Stimulated activated CD4-positive, alpha-beta T cell treated with anti-CD3 and anti-CD28 coated beads, Interleukin-4, amount 100 ng/mL, for 1 hour (primary cell): ENCODE measurements around the gene CLEC18A.
"Not testable (repeated sequence)": the region's sequence is repeated elsewhere in the genome, so short reads cannot be mapped to it uniquely, and the experiment has no call there.

ENCODE experiments used
- DNase-seq: peaks from one replicate; pipeline ENCODE4 v3.0.0-alpha.2; 2020

The CLEC18A gene

GRCh38 chr16:69931631-69932030, 19.5 kb upstream of the CLEC18A start:
- no peak for DNase-seq

- no peak for DNase-seq
Observed at GRCh38 chr16:69932228-69932627, 18.9 kb upstream of the CLEC18A start.

DNA sequence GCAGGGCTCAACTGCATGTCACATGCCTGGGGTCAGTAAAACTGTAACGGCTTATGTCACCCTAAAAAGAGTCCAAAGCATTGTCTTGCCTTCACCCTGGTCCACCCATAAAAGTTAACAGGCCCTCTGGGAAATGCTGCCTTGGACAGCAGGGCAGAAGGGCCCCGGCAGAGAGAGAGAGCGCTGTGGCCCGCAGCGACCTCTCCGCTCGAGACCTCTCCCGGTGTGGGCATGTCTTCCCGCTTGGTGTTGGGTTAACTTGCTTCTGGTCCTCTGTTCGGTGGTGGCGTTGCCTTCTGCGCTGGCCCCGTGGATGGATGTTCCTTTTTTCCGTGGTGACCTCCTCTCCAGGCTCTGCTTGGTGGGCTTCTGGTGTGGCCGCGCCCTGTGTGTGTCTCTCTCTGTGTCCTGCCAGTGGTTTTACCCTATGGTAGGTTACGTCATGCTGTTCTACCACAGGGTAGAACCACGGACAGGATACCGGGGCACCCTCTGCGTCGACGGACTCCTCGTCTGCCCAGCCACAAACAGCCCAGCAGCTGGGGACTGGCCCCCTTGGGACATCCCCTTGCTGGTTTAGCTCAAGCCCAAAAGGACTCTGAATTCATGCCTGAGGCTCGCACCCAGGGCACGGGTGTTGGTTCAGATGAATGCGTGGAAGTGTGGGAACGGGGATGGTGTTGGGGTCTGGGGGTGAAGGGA, 18.3 kb upstream of the CLEC18A start:
- DNase-seq, result no peak

- DNase-seq, result no peak
Observed at GRCh38 chr16:69934044-69934443, 17.1 kb upstream of the CLEC18A start.

DNA sequence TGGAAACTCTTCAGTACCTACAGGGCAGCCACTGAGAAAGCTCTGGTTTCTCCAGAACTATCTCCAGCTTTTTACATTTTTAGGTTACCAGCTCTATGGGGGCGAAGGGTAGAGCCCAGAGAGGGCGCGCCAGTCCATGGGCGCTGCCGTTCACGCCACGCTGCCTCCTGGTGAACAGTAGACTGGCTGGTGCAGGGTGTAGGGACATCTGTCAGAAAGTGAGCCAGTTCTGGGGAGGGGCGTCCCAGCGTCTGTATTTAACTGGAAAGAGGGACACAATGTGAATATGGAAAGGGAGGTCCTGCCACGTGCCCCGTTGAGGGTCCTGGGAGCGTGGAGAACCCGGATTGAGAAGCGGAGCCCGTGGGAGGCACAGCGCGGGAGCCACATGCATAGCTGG, 16.4 kb upstream of the CLEC18A start:
- no peak for DNase-seq

- DNase-seq, result no peak
Observed at GRCh38 chr16:69935278-69935711, 15.8 kb upstream of the CLEC18A start.

- DNase-seq, result no peak
Observed at GRCh38 chr16:69935740-69936139, 15.4 kb upstream of the CLEC18A start.

DNA sequence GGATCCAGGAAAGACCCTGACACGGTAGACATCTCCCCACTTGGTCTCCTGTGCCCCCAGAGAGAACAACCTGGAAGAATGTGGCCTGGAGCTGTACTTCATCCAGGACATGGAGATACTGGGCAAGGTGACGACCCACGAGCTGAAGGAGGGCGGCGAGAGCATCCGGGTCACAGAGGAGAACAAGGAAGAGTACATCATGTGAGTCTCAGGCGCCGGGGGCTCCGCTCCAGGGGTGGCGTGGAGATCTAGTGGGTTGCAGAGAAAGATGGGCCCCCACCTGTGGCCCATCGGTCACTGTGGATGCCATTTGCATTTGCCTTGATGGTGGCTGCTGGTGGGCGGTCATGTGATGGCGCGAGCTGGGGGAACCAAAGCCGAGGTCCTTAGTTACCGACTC, 14.9 kb upstream of the CLEC18A start:
- DNase-seq, result no peak

- DNase-seq, result no peak
Observed at GRCh38 chr16:69936751-69937211, 14.4 kb upstream of the CLEC18A start.

DNA sequence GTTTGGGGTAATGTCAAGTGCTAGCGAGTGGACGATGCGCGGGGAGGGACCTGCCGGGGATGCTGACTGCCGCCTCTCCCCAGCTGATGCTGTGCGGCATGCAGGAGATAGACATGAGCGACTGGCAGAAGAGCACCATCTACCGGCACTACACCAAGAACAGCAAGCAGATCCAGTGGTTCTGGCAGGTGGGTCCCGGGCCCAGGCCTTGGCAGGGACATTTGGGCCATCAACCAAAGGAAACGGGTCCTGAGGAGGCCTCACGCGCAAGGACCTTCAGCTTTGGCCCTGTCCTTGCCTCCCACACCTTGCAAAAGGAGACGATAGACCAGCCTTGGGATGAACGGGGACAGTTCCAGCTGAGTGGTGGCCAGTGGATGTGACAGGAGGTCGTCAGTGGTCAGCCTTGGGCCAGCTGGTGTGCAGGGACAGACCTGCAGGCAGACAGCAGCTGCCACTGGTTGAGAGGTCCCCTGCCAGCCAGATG, 13.6 kb upstream of the CLEC18A start:
- no peak for DNase-seq

DNA sequence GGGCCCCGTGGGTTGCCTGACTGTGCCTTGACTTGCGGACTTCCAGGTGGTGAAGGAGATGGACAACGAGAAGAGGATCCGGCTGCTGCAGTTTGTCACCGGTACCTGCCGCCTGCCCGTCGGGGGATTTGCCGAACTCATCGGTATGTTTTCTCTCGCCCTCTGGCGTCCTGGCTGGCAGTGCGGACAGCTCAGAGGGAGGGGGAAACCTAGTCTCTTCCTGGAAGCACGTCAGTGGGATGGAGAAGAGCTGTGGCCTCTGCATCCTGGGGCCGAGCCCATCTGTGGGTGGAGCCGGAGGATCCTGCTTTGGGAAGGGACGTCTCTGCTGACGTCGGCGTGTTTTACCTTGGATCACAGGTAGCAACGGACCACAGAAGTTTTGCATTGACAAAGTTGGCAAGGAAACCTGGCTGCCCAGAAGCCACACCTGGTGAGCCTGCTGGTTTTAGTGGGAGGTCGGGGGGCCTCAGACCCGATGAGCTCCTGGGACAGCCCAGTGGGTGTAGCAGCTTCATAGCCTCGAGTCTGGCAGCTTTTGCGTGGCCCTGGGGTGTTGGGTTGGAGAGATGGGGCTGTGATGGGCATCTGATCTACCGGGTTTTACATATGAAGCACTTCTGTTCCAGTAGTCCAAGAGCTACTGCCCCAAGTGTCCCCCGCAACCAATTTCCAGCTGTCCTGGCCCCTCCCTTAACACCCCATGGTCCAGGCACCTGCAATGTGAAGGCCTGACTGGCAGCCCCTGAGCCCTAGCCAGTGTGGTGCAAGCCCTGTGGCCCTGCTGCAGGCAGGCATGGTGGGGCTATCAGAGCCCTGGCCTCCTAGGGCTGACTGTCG, 11.9 kb upstream of the CLEC18A start:
- DNase-seq, result no peak

DNA sequence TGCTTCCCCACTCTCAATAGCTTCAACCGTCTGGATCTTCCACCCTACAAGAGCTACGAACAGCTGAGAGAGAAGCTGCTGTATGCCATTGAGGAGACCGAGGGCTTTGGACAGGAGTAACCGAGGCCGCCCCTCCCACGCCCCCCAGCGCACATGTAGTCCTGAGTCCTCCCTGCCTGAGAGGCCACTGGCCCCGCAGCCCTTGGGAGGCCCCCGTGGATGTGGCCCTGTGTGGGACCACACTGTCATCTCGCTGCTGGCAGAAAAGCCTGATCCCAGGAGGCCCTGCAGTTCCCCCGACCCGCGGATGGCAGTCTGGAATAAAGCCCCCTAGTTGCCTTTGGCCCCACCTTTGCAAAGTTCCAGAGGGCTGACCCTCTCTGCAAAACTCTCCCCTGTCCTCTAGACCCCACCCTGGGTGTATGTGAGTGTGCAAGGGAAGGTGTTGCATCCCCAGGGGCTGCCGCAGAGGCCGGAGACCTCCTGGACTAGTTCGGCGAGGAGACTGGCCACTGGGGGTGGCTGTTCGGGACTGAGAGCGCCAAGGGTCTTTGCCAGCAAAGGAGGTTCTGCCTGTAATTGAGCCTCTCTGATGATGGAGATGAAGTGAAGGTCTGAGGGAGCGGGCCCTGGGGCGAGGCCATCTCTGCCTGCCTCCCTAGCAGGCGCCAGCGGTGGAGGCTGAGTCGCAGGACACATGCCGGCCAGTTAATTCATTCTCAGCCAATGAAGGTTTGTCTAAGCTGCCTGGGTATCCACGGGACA, 11.1 kb upstream of the CLEC18A start:
- no peak for DNase-seq

DNA sequence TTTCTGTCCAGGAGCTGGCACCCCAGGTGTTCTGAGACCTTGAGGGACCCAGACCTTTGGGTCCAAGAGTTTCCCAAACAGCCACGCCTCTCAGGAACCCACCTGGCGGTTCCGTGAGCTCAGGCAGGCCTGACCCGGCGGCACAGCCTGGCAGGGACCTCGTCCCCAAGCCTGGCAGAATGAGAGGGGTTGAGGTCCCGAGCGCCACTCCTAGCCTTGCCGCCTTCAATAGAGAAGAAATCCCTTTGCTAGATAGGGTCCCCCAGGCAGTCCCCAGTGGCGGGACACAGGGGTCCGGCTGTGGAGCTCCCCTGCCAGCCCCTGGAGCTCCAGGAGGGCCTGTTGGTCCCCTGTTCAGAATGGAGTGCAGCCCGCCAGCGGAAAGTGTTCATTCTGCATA, 10.5 kb upstream of the CLEC18A start:
- DNase-seq, result no peak

GRCh38 chr16:69941251-69942098, 9.7 kb upstream of the CLEC18A start:
- no peak for DNase-seq

DNA sequence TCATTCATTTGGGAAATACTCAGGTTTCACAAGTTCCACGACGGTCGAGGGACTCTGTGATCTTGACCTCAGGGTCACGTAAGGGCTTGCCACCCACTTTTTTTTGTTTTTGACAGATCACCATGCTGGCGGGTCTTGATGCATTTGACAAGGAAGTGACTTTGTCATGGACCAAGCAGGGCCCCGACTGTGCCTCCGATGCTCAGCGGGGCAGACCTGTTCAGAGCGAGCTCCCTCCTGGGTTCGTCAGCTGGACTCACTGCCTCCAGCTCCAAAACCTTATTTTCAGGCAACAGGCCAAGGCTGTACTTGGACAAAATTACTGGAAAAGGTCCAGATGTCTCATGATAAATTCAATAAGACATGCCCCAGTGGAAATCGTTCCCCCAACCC, 9.0 kb upstream of the CLEC18A start:
- DNase-seq, result no peak

- DNase-seq, result no peak
Observed at GRCh38 chr16:69942627-69943170, 8.4 kb upstream of the CLEC18A start.

DNA sequence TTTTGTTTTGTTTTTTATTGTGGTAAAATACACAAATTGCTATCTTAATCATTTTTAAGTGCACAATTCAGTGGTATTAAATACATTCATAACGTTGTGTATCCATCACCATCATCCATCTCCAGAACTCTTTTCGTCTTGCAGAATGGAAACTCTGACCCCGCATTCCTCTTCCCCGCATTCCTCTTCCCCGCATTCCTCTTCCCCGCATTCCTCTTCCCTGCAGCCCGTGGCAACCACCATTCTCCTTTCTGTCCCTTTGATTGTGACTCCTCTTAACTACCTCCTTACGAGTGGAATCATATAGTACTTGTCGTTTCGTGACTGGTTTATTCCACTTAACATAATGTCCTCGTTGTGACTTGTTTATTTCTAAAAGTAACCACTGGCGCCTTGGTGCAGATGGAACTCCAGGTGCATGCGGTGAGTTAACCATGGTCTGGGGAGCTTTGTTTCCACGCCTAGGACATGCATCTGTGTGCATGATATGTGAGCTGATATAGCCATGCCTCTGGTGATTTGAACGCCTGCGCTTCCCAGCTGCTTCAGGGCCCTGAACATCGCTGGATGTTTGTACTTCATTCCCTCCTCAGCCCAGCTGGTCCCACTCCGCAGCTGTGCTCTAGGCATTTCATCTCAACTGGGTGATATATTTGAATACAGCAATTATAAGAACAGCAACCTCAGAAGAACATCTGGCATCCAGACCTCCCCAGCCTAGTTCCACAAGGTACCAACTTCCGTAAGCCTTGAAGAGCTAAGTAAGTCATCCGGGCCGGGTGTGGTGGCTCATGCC, 7.7 kb upstream of the CLEC18A start:
- DNase-seq, result not testable (repeated sequence)

GRCh38 chr16:69950411-69950810, 723 bp upstream of the CLEC18A start:
- DNase-seq, result not testable (repeated sequence)

DNA sequence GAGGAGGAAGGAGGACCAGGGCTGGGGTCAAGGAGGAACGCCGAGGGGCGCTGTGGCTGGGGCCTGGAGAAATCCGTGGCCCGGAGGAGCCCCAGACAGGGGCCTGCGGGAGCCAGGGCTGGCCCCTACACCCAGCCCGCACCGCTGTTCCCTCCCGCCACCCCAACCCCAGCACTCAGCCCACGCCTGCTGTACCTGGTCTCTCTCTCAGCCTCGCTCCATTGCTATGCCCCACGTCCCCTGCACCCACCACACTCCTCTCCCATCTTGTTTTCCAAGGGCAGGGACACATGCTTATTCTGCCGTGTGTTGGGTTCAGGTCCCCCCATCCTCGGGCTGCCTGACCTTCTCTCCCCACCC, 518 bp downstream of the CLEC18A start:
- DNase-seq, result not testable (repeated sequence)

DNA sequence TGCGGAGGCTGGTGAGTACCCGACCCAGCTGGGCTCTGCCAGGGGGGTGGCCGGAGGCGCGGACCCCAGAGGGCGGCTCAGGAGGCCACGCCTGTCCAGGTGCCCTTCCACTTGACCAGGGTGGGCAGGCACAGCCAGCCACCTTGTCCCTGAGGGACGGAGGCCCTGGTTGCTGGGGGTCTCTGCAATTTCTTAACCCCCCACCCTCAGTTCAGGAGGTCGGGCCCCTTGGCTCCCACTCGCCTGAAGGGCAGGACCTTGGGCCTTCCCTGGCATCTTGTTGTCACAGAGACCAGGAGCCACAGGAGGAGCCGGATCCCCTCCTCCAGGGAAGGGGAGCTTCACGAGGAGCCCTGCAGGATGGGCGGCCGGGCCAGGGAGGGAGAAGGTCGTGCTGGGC, 982 bp downstream of the CLEC18A start:
- not testable (repeated sequence) for DNase-seq
